RCC 7860 (cell line): ENCODE data around the gene EXOG.
A peak's percentile ranks its signal among the peaks of the same experiment; 100 is the strongest.

Experiments
- DNase-seq: peaks from one replicate; pipeline ENCODE4 v3.0.0-alpha.2; 2015; ENCODE audit warnings: low spot score
- FAIRE-seq: peaks from 2 replicates; lab custom pipeline; 2012; peaks lifted over from hg19 to GRCh38; lab: Jason Lieb, UNC

EXOG gene

GRCh38 chr3:38496131-38496910 lies at the start of gene EXOG:
Gene EXOG, plus strand, starts transcription at chr3:38496340. Its CDS starts 28 bp downstream, at chr3:38496368.
- DNase-seq: peak; percentile 74
- FAIRE-seq: no peak

GRCh38 chr3:38446812-38447211 lies 49.3 kb upstream of the EXOG start:
- DNase-seq (no peak), FAIRE-seq (no peak)

GRCh38 chr3:38450853-38451252 lies 45.3 kb upstream of the EXOG start:
- DNase-seq (no peak), FAIRE-seq (no peak)

GRCh38 chr3:38453075-38453912 lies 42.8 kb upstream of the EXOG start, which contains the start of gene ACVR2B:
Gene ACVR2B, plus strand, starts transcription at chr3:38453890. Its CDS starts 433 bp downstream, at chr3:38454323.
- peak; percentile 56 for DNase-seq
- FAIRE-seq: no peak

- no peak for FAIRE-seq
- no peak for DNase-seq
Measured at GRCh38 chr3:38453913-38454177, 42.3 kb upstream of the EXOG start.

- DNase-seq: no peak
Measured at GRCh38 chr3:38454178-38454883, 41.8 kb upstream of the EXOG start.

GRCh38 chr3:38454884-38455638 lies 41.1 kb upstream of the EXOG start:
- FAIRE-seq: no peak
- DNase-seq: peak; percentile 35

More at GRCh38 chr3:38454178-38454883, 41.8 kb upstream of the EXOG start:
- no peak for FAIRE-seq

- FAIRE-seq: no peak
- no peak for DNase-seq
Measured at GRCh38 chr3:38455639-38456430, 40.3 kb upstream of the EXOG start.

GRCh38 chr3:38457111-38458003 lies 38.8 kb upstream of the EXOG start:
- DNase-seq: no peak

GRCh38 chr3:38458796-38459498 lies 37.2 kb upstream of the EXOG start:
- FAIRE-seq (no peak), DNase-seq (peak; percentile 44)

More at GRCh38 chr3:38457111-38458003, 38.8 kb upstream of the EXOG start:
- no peak for FAIRE-seq

GRCh38 chr3:38459499-38460048 lies 36.6 kb upstream of the EXOG start:
- DNase-seq (no peak), FAIRE-seq (no peak)

- no peak for FAIRE-seq
Measured at GRCh38 chr3:38460377-38461270, 35.5 kb upstream of the EXOG start.

GRCh38 chr3:38465588-38466154 lies 30.5 kb upstream of the EXOG start:
- DNase-seq: no peak
- FAIRE-seq: no peak

More at GRCh38 chr3:38460377-38461270, 35.5 kb upstream of the EXOG start:
- no peak for DNase-seq

GRCh38 chr3:38468765-38469164 lies 27.4 kb upstream of the EXOG start:
- DNase-seq: no peak
- FAIRE-seq: no peak

GRCh38 chr3:38469852-38470251 lies 26.3 kb upstream of the EXOG start:
- no peak for FAIRE-seq
- no peak for DNase-seq

GRCh38 chr3:38471260-38471857 lies 24.8 kb upstream of the EXOG start:
- DNase-seq (no peak), FAIRE-seq (no peak)
